ENCODE results near the gene GSTT2.
"Not testable (repeated sequence)": the region's sequence is repeated elsewhere in the genome, so short reads cannot be mapped to it uniquely, and the experiment has no call there.

GSTT2 gene

GRCh38 chr22:23969071-23969470, 10.9 kb upstream of the GSTT2 start:
- no peak overlapping the region for H3K4me2 ChIP-seq (ENCODE audit: insufficient read depth, low read length, poor library complexity, severe bottlenecking)
- no peak overlapping the region for H2BK5ac ChIP-seq (ENCODE audit: low read length)
- H3K14ac ChIP-seq (ENCODE audit: low read length): no peak overlapping the region
- no peak overlapping the region for H3K18ac ChIP-seq (ENCODE audit: low read length)
- H4K8ac ChIP-seq (ENCODE audit: low read depth, low read length): no peak overlapping the region
- no peak overlapping the region for H2BK12ac ChIP-seq (ENCODE audit: low read length)
- H3K27ac ChIP-seq (replicated peaks; ENCODE audit: low read length): no peak overlapping the region
- no peaks in the 10 kb centered on the region for H3K4me1 ChIP-seq (ENCODE audit: control insufficient read depth in 2 of 2, insufficient read depth in 1 of 2, low read depth in 1 of 2, low read length in 2 of 2)
- no peak overlapping the region for H2AFZ ChIP-seq (ENCODE audit: low read length)
- H3K23ac ChIP-seq (ENCODE audit: low read depth, low read length, poor library complexity): no peak overlapping the region
- no peak overlapping the region for H2BK15ac ChIP-seq (ENCODE audit: low read length)
- peaks cover 21 to 30% of the 10 kb centered on the region in 2 donors for H3K36me3 ChIP-seq (replicated peaks in 1 of 2; ENCODE audit: control insufficient read depth in 2 of 2, insufficient read depth in 2 of 2, low read length in 2 of 2)
- peaks cover 8% of the 10 kb centered on the region for H3K79me1 ChIP-seq (ENCODE audit: low read depth, low read length)
- H3K4ac ChIP-seq (ENCODE audit: low read length): no peak overlapping the region
- H3K27me3 ChIP-seq (ENCODE audit: control insufficient read depth in 3 of 3, insufficient read depth in 3 of 3, low read depth in 1 of 3, low read length in 3 of 3): no peaks in the 10 kb centered on the region
- no CpG with 5 or more reads among the region's 3 CpGs for WGBS, 2 donors (ENCODE audit: extremely low coverage in 2 of 2, insufficient read length in 2 of 2, insufficient replicate concordance in 1 of 2)
- no peak overlapping the region for H3K4me3 ChIP-seq (ENCODE audit: low read length in 2 of 2)
- no peak overlapping the region for H2BK120ac ChIP-seq (ENCODE audit: low read depth, low read length)
- peaks cover 3 to 4% of the 10 kb centered on the region in 2 donors for H3K9me3 ChIP-seq (replicated peaks in 1 of 2; ENCODE audit: control insufficient read depth in 2 of 2, insufficient read depth in 1 of 2, low read depth in 1 of 2, low read length in 2 of 2)
- H4K91ac ChIP-seq (ENCODE audit: low read depth, low read length, poor library complexity): no peak overlapping the region
- H3K9ac ChIP-seq (ENCODE audit: low read depth, low read length, poor library complexity): no peak overlapping the region
- DNase-seq (ENCODE audit: low spot score): no peak
- no peak overlapping the region for H2AK5ac ChIP-seq (ENCODE audit: low read depth, low read length)

GRCh38 chr22:23970201-23970641, 9.7 kb upstream of the GSTT2 start:
- H4K8ac ChIP-seq (ENCODE audit: low read depth, low read length): no peak overlapping the region
- 100% methylated on average over 1 to 5 of the region's 5 CpGs for WGBS, 2 donors (ENCODE audit: extremely low coverage in 2 of 2, insufficient read length in 2 of 2, insufficient replicate concordance in 1 of 2)
- no peak overlapping the region for H2AK5ac ChIP-seq (ENCODE audit: low read depth, low read length)
- H2BK15ac ChIP-seq (ENCODE audit: low read length): no peak overlapping the region
- H3K23ac ChIP-seq (ENCODE audit: low read depth, low read length, poor library complexity): no peak overlapping the region
- no peak overlapping the region for H4K91ac ChIP-seq (ENCODE audit: low read depth, low read length, poor library complexity)
- no peak overlapping the region for H3K14ac ChIP-seq (ENCODE audit: low read length)
- H3K9ac ChIP-seq (ENCODE audit: low read depth, low read length, poor library complexity): no peak overlapping the region
- H3K9me3 ChIP-seq (replicated peaks in 1 of 2; ENCODE audit: control insufficient read depth in 2 of 2, insufficient read depth in 1 of 2, low read depth in 1 of 2, low read length in 2 of 2): peaks cover 3 to 4% of the 10 kb centered on the region in 2 donors
- DNase-seq (ENCODE audit: low spot score): no peak
- H3K4me1 ChIP-seq (ENCODE audit: control insufficient read depth in 2 of 2, insufficient read depth in 1 of 2, low read depth in 1 of 2, low read length in 2 of 2): no peaks in the 10 kb centered on the region
- no peak overlapping the region for H3K4ac ChIP-seq (ENCODE audit: low read length)
- no peak overlapping the region for H2BK120ac ChIP-seq (ENCODE audit: low read depth, low read length)
- H3K4me2 ChIP-seq (ENCODE audit: insufficient read depth, low read length, poor library complexity, severe bottlenecking): no peak overlapping the region
- no peaks in the 10 kb centered on the region for H3K27me3 ChIP-seq (ENCODE audit: control insufficient read depth in 3 of 3, insufficient read depth in 3 of 3, low read depth in 1 of 3, low read length in 3 of 3)
- peak overlapping the region in 1 of 2 donors; percentile 44 for H3K4me3 ChIP-seq (ENCODE audit: low read length in 2 of 2)
- H3K27ac ChIP-seq (replicated peaks; ENCODE audit: low read length): no peak overlapping the region
- no peak overlapping the region for H2BK12ac ChIP-seq (ENCODE audit: low read length)
- no peak overlapping the region for H2BK5ac ChIP-seq (ENCODE audit: low read length)
- H3K18ac ChIP-seq (ENCODE audit: low read length): no peak overlapping the region
- no peak overlapping the region for H2AFZ ChIP-seq (ENCODE audit: low read length)
- peaks cover 21 to 30% of the 10 kb centered on the region in 2 donors for H3K36me3 ChIP-seq (replicated peaks in 1 of 2; ENCODE audit: control insufficient read depth in 2 of 2, insufficient read depth in 2 of 2, low read length in 2 of 2)
- peaks cover 8% of the 10 kb centered on the region for H3K79me1 ChIP-seq (ENCODE audit: low read depth, low read length)

GRCh38 chr22:23970816-23971486, 9.0 kb upstream of the GSTT2 start:
- H2BK15ac ChIP-seq (ENCODE audit: low read length): no peak overlapping the region
- no peak overlapping the region for H3K27ac ChIP-seq (replicated peaks; ENCODE audit: low read length)
- H4K91ac ChIP-seq (ENCODE audit: low read depth, low read length, poor library complexity): no peak overlapping the region
- no peak overlapping the region for H3K4ac ChIP-seq (ENCODE audit: low read length)
- no peak overlapping the region for H3K9ac ChIP-seq (ENCODE audit: low read depth, low read length, poor library complexity)
- no peak overlapping the region for H3K23ac ChIP-seq (ENCODE audit: low read depth, low read length, poor library complexity)
- DNase-seq (ENCODE audit: low spot score): no peak
- H4K8ac ChIP-seq (ENCODE audit: low read depth, low read length): no peak overlapping the region
- H3K79me1 ChIP-seq (ENCODE audit: low read depth, low read length): peaks cover 8% of the 10 kb centered on the region
- no peak overlapping the region for H2BK12ac ChIP-seq (ENCODE audit: low read length)
- no peak overlapping the region for H2AK5ac ChIP-seq (ENCODE audit: low read depth, low read length)
- no peak overlapping the region for H3K4me3 ChIP-seq (ENCODE audit: low read length in 2 of 2)
- H2BK5ac ChIP-seq (ENCODE audit: low read length): no peak overlapping the region
- H3K4me2 ChIP-seq (ENCODE audit: insufficient read depth, low read length, poor library complexity, severe bottlenecking): no peak overlapping the region
- H3K14ac ChIP-seq (ENCODE audit: low read length): no peak overlapping the region
- H2AFZ ChIP-seq (ENCODE audit: low read length): no peak overlapping the region
- H3K36me3 ChIP-seq (replicated peaks in 1 of 2; ENCODE audit: control insufficient read depth in 2 of 2, insufficient read depth in 2 of 2, low read length in 2 of 2): peaks cover 21 to 30% of the 10 kb centered on the region in 2 donors
- no peak overlapping the region for H2BK120ac ChIP-seq (ENCODE audit: low read depth, low read length)
- no peaks in the 10 kb centered on the region for H3K27me3 ChIP-seq (ENCODE audit: control insufficient read depth in 3 of 3, insufficient read depth in 3 of 3, low read depth in 1 of 3, low read length in 3 of 3)
- peaks cover 3 to 4% of the 10 kb centered on the region in 2 donors for H3K9me3 ChIP-seq (replicated peaks in 1 of 2; ENCODE audit: control insufficient read depth in 2 of 2, insufficient read depth in 1 of 2, low read depth in 1 of 2, low read length in 2 of 2)
- WGBS, 2 donors (ENCODE audit: extremely low coverage in 2 of 2, insufficient read length in 2 of 2, insufficient replicate concordance in 1 of 2): no CpG with 5 or more reads among the region's 6 CpGs
- no peaks in the 10 kb centered on the region for H3K4me1 ChIP-seq (ENCODE audit: control insufficient read depth in 2 of 2, insufficient read depth in 1 of 2, low read depth in 1 of 2, low read length in 2 of 2)
- H3K18ac ChIP-seq (ENCODE audit: low read length): no peak overlapping the region

- H3K27ac ChIP-seq (replicated peaks; ENCODE audit: low read length); H3K14ac ChIP-seq (ENCODE audit: low read length); H2BK12ac ChIP-seq (ENCODE audit: low read length); H4K91ac ChIP-seq (ENCODE audit: low read depth, low read length, poor library complexity); H3K4ac ChIP-seq (ENCODE audit: low read length); H2AK5ac ChIP-seq (ENCODE audit: low read depth, low read length); H2BK5ac ChIP-seq (ENCODE audit: low read length); H2BK15ac ChIP-seq (ENCODE audit: low read length); H3K9ac ChIP-seq (ENCODE audit: low read depth, low read length, poor library complexity); DNase-seq (ENCODE audit: low spot score); H3K4me2 ChIP-seq (ENCODE audit: insufficient read depth, low read length, poor library complexity, severe bottlenecking); H2BK120ac ChIP-seq (ENCODE audit: low read depth, low read length); H4K8ac ChIP-seq (ENCODE audit: low read depth, low read length); H3K79me1 ChIP-seq (ENCODE audit: low read depth, low read length); H3K27me3 ChIP-seq (ENCODE audit: control insufficient read depth in 3 of 3, insufficient read depth in 3 of 3, low read depth in 1 of 3, low read length in 3 of 3); H2AFZ ChIP-seq (ENCODE audit: low read length); H3K18ac ChIP-seq (ENCODE audit: low read length); H3K4me1 ChIP-seq (ENCODE audit: control insufficient read depth in 2 of 2, insufficient read depth in 1 of 2, low read depth in 1 of 2, low read length in 2 of 2); H3K9me3 ChIP-seq (replicated peaks in 1 of 2; ENCODE audit: control insufficient read depth in 2 of 2, insufficient read depth in 1 of 2, low read depth in 1 of 2, low read length in 2 of 2): not testable (repeated sequence)
- no CpG with 5 or more reads among the region's 3 CpGs for WGBS, 2 donors (ENCODE audit: extremely low coverage in 2 of 2, insufficient read length in 2 of 2, insufficient replicate concordance in 1 of 2)
- Histone ChIP-seq H3K4me3 (ENCODE audit: low read length in 2 of 2) (peak overlapping the region in 1 of 2 donors; percentile 55), H3K36me3 (replicated peaks in 1 of 2; ENCODE audit: control insufficient read depth in 2 of 2, insufficient read depth in 2 of 2, low read length in 2 of 2) (peaks cover 21 to 30% of the 10 kb centered on the region in 2 donors), H3K23ac (ENCODE audit: low read depth, low read length, poor library complexity) (peak overlapping the region; percentile 23)
These were observed 8.0 kb upstream of the GSTT2 start for GRCh38 chr22:23971927-23972326.
